ENCODE results near the gene PDZD2.

Gene PDZD2

DNA sequence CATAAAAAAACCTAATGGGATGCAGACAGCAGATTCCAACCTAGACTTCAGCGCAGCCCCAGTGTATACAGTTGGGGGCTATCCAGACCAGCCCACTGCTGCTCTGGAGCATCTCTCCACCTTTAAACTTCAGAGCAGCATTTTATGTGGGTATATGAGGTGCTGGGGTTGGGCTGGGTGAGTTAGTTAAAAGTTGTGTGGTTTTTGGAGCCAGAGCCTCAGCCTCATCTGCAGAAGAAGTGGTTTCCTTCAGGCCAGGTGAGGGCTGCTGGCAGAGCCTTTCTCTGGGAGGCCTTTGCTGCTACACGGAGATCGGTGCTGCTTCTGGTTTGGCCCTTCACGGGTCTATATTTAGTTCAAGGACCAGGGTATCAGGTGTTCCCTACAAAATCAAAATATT lies 228.3 kb downstream of the PDZD2 start:
- no peak for DNase-seq (ENCODE audit: low read depth in 2 of 2)

DNA sequence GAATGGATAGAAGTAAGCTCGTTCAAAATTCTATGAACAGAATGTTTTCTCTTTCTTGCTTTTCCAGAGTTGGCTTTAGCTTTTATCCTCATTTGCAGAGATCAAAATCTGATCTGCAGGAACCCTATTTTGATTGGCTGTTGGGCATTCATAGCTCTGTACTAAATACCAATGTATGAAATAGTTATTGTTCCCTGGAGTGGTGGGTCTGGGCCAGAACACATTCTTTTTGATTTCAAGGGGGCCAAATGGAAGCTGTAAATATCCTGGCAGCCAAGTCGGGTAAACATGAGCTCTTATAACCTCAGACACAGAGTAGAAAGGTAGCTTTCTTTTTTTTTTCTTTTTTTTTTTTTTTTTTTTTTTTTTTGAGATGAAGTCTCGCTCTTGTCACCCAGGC lies 241.5 kb downstream of the PDZD2 start:
- no peak for DNase-seq (ENCODE audit: low read depth in 2 of 2)

DNA sequence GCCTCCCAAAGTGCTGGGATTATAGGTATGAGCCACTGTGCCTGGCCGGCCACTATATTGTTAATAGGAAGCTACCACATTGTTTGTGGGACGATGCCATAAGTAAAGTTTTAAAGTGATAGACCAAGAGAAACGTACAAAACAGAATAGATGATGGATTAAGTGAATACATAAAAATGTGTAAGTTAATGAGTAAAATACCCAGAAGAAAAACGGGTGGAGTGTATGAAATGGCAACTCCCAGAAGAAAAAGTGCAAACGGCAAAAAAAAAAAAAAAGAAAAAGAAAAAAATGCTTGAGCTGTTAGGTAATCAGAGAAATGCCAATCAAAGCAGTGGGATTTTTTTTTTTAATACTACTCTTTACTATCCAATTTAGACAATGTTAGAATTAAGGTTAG lies 246.0 kb downstream of the PDZD2 start:
- DNase-seq (ENCODE audit: low read depth in 2 of 2): no peak

DNA sequence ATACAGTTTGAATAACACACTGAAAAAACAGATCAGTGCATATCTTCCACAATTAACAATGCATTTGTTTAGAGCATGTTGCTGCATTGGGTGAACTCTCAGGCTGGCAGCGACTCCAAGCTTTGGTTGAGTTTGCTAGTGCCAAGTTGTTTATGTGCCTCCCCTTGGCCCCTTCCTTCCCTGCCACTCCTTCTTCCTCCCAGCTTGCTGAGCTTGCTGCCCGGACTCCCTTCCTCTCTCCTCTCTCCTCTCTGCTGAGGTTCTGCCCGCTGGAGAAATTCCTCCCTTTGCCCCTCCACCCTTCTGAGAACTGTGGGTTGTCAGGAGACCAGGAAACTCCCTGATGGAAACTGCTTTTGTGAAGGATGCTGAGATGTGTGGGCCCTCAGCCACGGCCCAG lies 247.3 kb downstream of the PDZD2 start:
- no peak for DNase-seq (ENCODE audit: low read depth in 2 of 2)

DNA sequence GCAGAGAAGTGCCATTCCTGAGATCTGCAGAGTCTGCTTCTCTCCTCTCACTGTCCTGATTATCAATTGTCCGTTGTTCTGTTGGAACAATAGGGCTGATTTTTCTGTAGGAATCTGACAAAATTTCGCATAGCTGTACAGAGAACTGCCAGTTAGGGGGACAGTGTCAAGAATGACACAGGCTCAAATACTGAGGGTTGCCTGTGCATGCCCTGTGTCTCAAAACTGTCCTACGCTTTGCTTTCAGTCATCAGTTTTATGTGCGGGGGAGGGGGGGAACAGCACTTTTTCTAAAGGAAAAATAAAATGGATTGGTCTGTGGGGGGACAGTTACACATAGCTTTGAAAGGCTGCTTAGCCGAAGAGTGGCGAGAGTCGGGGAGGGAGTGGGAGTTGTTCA lies 248.6 kb downstream of the PDZD2 start:
- DNase-seq (ENCODE audit: low read depth in 2 of 2): no peak

DNA sequence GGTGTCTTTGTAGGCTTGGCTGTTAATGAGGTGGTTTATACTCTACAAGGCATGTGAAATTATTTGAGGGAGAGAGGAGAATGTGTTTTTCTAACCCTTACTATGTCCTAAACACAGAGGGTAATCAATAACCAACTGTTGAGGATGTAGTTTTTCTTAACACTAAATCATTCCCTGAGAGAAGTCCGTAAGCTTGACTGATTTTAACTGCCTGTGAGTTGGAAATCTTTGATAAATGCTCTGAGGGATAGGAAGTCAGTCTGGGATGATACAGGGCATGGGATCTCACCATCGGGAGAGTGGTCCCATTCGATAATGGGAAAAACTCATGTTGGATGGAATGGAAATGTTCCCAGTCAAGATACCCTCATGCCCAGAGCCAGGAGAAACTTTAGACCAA lies 249.6 kb downstream of the PDZD2 start:
- DNase-seq (ENCODE audit: low read depth in 2 of 2): no peak

DNA sequence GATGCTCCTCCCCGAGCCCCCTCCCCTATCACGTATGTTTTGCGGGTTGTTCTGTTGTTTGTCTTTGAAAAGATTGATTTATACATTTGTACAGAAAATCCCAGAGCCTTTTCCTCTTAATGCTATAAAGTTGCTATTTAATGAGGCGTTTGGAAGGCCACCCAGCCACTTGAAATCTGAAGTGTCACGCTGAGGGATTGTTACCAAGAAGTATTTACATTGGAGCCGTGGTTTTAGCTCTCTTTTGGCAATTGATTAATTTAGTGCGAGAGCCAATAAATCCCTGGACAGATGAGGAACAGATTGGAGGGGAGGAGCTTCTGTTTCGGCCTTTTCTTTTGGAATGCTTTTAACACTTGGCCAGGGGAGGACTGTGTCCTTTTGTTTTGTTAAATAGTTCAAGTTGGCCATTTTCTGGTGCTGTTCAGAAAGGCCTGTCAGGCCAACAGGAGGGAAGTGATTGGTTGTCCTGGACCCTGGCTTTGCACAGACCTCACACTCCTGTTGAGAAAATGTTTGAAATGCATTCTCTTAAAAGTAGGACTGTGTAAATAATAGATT lies 250.2 kb downstream of the PDZD2 start:
- DNase-seq (ENCODE audit: low read depth in 2 of 2): no peak

DNA sequence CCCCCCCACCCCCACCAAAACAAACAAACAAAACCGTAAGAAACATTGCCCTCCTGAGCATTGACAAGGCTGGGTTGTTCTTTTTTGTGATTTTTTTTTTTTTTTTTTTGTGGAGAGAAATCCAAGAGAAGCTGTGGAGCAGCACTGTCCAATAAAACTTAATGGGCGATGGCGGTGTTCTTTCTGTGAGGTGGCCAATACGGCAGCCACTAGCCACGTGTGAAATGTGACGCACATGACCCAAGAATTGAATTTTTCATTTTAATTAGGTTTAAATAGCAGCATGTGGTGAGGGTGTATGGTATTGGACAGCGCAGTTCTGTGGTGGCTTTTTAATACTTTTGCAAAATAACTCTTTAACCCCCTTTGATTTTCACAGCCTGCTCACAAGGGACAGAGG lies 251.1 kb downstream of the PDZD2 start:
- no peak for DNase-seq (ENCODE audit: low read depth in 2 of 2)

DNA sequence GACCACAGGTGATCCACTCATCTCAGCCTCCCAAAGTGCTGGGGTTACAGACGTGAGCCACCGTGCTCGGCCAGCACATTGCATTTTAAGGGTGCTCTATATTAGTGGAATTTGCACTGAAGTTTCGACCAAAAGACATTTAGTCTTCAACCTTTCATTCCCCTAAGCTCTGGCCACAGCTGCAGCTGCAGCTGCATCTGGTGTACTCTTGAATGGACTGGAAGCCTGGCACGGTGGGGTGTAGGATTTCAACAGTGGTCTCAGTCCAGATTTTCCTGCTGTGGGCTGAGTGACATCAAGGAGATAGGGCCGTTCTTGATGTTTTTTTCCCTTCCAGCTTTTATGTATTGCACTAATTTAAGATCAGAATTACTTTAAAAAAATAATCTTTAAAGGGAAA lies 255.2 kb downstream of the PDZD2 start:
- no peak for DNase-seq (ENCODE audit: low read depth in 2 of 2)

DNA sequence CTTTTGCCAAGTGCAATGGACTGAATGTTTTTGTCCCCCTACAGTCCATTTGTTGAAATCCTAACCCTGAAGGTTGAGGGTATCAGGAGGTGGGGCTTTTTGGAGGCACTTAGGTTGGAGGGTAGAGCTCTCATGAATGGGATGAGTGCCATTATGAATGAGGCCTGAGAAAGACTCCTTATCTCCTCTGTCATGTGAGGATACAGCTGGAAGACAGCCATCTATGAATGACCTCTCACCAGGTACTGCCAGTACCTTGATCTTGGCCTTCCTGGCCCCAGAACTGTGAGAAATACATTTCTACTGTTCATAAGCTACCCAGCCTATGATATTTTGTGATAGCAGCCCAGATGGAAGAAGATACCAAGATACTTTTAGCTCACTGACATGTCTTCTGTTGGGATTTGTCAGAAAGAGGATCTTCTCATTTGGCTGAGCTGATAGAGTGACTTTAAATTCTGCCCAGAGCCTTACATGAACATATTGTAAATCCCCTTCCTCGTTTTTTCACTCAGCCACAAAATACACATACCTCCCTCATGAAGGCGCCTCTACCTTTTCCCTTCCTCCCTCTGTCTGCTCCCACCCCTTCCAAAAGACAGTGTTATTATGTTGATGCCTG lies 256.4 kb downstream of the PDZD2 start:
- no peak for DNase-seq (ENCODE audit: low read depth in 2 of 2)

DNA sequence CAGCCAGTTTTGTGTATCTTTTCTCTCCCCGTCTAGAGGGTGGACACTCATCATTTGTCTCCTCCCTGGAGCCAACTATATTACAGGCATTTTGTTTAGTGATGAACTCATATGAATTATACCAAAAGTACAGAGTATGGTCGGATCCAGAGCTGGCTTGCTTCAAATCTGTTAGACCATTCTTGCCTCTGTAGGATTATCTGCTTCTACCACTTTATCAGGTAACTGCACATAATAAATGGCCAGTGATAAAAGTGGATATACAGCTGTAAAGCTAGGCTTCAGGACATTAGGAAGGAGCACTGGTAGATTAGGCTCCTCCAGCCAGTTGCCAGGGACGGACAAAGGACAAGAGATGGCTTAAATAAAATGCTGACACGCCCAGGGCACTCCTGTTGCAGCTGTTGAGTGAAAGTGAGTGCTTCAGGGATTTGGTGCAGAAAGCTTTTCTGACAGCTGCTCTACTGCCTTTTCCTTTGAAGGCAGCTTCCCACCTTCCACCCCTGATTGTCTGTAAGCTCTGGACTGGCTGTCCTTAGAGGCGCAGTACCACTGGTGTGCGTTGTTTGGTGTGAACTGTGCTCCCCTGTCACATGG lies 259.2 kb downstream of the PDZD2 start:
- no peak for DNase-seq (ENCODE audit: low read depth in 2 of 2)

DNA sequence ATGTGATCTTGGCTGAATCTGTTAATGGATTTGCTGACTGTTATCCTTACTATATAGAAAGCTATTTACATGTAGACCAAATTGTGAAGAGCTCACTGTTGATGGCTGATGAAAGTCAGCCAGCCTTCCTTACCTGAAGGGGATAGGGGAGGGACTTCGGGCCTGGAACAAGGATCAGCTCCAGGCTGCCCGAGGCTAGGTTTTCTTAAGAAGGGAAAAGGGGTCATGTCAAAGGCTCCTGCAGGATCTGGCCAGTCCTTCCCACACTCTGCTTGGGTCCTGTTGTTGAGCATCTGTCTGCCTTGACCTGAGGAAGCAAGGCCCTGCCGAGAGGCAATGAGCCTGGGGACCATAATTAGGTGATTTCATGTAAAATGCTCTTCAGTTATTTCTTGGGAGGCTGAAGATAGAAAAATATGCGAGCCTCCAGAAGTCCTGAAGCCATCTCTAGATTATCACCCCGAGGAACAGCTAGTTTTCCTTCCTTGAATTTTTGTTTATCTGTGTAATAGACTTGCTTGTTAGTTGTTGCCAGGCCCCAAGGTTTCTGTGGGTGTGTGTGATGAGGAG lies 261.4 kb downstream of the PDZD2 start:
- no peak for DNase-seq (ENCODE audit: low read depth in 2 of 2)

DNA sequence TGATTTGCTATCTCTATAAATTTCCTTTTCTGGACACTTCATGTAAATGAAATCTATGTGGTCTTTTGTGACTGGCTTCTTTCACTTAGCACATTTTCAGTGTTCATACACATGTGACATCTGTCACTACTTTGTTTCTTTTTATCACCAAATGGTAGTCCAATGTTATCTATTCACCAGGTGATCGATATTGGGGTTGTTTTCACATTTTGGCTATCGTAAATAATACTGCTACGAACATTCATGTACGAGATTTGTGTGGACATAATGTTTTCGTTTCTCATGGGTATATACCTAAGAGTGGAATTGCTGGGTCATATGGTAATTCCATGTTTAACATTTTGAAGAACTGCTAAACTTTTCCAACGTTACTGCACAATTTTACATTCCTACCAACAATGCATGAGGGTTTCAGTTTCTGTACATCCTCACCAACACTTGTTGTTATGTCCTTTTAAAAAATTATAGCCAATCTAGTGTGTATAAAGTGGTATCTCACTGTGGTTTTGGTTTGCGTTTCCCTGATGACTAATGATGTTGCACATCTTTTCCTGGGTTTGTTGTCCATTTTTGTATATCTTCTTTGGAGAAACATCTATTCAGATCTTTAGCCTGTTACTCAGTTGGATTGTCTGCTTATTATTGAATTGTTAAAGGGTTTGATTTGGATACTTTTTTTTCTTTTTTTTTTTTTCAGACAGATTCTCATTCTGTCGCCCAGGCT lies 263.0 kb downstream of the PDZD2 start:
- no peak for DNase-seq (ENCODE audit: low read depth in 2 of 2)

DNA sequence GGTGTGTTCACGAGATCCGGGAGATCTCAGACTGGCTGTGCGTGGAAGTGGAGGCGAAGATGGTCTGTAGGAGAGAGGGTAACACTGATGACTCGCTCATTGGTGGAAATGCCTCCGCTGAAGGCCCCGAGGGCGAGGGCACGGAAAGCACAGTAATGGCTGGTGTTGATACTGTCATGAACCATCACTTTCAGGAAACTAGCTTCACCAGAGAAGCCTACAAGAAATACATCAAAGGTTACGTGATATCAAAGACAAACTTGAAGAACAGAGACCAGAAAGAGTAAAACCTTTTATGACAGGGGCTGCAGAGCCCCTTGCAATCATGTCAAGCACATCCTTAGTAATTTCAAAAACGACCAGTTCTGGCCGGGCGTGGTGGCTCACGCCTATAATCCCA lies 269.5 kb downstream of the PDZD2 start:
- no peak for DNase-seq (ENCODE audit: low read depth in 2 of 2)

DNA sequence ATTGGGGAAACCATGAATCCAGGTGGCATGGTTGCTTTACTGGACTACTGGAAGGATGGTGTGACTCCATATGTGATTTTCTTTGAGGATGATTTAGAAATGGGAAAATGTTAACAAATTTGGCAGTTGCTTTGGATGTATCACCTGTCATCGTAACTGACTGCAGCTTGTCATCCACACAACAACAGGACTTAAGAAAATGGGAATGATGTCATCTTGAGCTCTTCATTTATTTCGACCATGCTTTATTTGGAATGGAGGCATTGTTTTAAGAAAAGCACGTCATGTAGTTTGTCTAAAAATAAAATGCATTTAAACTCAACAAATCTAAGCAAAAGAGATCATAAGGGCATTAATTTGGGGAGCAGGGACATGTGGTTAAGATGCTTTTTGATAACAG lies 270.1 kb downstream of the PDZD2 start:
- DNase-seq (ENCODE audit: low read depth in 2 of 2): no peak

DNA sequence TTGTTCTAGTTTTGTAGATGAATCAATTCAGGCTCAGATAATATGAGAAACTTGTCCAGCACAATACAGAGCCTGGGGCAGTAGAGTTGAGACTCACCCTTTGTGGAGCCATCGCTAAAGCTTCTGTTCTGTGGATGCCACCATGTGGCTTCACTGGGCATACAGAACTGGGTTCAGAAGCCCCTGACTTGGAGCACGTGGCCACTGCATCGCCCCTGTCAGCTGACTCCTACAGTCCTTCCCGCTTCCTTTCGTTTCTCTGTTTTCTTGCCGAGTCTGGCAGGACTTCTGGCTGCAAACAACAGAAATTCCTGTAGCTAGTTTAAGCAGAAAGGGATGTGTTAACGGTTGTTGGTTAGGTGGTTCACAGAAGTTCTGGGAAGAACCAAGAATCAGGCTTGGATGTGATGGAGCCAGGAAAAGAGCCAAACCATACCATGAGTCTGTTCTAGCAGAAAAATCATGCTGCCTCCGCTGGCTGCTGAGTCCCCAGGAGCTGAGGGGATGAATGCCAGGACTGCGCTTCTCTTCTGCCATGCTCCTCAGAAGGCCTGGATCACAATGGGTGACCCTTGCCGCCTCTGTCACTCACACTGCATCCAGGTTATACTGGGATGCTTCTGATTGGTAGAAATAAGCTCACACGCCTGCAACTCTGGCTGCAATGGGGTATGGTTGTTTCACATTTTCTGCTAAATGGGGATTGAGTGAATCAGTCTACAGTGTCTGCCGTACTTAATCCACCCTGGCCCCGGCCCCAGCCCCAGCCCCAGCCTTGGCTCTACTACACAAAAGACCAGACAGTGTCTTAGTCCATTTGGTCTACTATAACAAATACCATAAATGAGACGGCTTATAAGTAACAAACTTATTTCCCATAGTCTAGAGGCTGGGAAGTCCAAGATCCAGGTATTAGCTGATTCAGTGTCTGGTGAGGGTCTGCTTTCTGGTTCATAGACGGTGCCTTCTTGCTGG lies 272.6 kb downstream of the PDZD2 start:
- DNase-seq (ENCODE audit: low read depth in 2 of 2): no peak

DNA sequence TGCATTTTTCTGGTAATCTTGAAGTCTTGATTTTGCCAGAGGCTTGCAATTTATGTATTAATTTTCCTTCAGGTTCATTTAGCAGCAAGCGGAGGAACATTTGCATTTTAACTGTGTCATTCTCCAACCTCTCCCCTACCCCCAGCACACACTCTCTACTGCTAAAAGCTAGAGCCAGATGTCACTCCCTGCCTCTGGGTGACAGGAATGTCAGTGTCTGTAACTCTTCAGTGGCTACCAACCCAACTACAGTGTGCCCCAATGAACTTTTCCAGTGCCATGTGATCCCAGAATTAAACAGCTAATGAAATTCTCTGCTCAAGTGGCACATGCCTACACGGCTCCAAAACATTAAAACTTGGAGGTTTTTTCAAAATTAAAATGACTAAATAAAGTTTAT lies 274.9 kb downstream of the PDZD2 start:
- no peak for DNase-seq (ENCODE audit: low read depth in 2 of 2)

DNA sequence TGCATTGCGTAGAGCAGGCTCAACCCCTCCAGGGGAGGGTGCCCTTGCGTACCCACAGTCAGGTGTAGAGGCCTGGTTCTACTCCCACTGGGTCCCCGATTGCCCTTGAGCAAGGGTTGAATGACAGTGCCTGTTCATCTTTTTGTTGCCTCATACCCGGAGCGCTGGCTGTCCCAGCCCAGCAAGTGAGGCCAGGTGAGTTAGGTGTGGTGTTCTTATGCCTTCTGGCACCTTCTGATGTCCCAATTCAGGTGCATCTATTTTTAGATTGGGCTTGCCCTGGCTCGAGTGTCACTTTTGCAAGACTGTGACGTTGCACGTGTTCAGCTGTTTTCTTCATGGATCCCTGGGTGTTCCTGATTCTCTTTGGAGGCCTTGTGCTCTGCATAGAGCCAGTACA lies 277.4 kb downstream of the PDZD2 start:
- DNase-seq (ENCODE audit: low read depth in 2 of 2): no peak

DNA sequence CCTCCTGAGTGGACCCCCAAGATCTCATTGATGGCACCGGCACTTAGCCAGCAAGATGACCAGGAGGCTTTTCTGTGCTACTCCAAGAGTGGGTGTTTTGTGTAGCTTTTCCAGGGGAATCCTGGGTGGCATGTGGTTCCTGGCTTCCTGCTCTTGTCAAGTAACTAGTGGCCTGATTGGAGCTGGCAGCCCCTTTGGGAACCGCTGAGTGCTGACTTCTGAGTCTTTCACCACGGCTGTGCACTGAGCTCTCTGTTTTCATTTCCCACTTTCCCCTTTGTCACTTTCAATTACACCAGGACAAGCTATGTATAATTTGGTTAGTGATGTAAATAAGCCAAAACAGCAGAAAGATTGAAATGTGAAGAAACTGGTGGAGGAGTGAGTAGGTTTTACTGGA lies 279.8 kb downstream of the PDZD2 start:
- DNase-seq (ENCODE audit: low read depth in 2 of 2): no peak

DNA sequence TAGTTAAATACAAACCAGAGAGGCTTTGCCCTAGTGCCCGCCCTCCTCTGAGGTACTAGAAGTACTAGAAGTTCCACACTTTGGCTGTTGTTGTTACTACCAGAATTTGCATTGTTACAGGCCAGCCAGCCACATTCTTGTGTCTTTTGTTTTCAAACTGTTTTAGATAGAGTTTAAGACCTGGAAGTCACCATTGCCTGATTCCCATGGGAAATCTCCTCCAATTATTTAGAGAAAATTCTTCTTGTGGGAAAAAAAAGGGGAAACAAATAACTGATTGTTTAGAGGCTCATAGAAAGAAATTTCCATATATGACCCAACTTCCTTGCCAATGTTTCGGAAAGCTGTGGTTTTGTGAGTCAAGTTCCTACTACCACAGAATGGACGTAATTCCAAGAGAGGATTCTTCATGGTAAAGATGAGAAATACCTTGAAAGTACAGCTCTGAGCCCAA lies 282.9 kb downstream of the PDZD2 start:
- DNase-seq (ENCODE audit: low read depth in 2 of 2): no peak

DNA sequence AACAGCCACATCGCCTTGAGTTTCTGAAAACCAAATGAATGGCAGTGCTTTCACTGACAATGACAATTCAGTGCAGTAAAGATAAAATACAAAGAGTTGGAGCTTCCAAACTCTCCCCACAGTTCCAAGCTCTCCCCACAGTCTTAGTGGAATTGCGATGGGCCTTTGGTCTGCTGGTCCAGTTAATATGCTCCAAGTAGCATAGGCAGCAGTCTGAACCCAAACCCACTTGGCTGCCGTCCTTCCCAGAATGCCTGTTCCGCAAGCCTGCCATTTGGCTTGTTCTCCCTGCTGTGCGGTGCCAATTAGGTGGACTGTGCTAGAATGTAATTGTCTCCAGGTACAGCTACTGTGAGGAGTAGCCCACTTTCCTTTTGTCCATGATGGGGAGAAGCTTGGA lies 285.1 kb downstream of the PDZD2 start:
- no peak for DNase-seq (ENCODE audit: low read depth in 2 of 2)

DNA sequence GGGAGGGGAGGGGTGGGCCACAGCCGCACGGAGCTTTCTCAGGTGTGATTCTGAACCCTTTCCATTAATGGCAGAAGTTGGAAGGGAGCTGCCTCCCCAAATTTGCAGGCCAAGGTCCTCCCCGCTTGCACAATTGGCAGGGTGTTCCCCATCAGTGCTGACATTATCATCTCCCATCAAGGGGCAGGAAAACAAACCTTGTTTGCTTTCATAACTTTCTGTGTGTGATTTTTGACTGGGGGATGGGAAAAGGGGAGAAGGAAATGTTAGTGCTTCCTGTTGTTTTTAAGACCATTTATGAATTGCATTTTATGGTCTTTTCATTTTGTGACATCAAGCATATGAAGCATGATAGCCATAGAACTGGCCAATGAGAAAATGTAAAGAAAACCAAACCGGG lies 292.9 kb downstream of the PDZD2 start:
- no peak for DNase-seq (ENCODE audit: low read depth in 2 of 2)
